GM12874 (cell line): ENCODE data around the gene RADIL.

Experiments used
- TF ChIP-seq, protein P1 (sequence below): IDR thresholded peaks from 2 replicates; pipeline ENCODE4 v1.5.1; 2011; ENCODE audit warnings: low read depth, mild to moderate bottlenecking, control low read depth, low read length, moderate library complexity; ENCODE audit not compliant: insufficient read depth

The RADIL gene

DNA sequence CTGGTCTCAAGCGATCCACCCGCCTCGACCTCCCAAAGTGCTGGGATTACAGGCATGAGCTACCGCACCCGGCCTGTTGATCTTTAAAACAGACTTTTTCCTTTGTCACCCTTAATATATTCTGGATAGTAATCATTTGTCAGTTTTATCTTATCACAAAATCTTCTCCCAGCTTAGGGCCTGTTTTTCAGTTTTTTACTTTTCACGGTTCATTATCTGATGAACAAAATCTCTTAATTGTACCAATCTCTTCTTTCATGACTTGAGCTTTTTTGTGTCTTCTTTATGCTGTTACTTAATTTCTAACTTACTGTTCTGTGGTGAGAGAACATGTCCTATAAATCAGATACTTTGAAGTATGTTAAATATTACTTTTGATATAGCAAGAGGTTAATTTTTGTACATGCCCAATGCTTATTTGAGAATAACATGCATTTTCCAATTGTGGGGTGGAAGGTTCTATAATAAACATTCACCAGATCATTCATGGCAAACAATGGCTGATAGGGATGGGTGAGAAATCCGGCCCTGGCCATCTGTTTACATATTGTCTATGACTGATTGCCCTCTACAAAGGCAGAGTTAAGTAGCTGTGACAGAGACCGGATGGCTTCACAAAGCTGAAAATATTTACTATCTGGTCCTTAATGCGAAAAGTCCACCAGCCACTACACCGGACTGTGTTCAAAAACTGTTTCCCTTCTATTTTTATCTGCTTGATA lies 27.0 kb downstream of the RADIL start:
- TF ChIP-seq, protein P1, sequence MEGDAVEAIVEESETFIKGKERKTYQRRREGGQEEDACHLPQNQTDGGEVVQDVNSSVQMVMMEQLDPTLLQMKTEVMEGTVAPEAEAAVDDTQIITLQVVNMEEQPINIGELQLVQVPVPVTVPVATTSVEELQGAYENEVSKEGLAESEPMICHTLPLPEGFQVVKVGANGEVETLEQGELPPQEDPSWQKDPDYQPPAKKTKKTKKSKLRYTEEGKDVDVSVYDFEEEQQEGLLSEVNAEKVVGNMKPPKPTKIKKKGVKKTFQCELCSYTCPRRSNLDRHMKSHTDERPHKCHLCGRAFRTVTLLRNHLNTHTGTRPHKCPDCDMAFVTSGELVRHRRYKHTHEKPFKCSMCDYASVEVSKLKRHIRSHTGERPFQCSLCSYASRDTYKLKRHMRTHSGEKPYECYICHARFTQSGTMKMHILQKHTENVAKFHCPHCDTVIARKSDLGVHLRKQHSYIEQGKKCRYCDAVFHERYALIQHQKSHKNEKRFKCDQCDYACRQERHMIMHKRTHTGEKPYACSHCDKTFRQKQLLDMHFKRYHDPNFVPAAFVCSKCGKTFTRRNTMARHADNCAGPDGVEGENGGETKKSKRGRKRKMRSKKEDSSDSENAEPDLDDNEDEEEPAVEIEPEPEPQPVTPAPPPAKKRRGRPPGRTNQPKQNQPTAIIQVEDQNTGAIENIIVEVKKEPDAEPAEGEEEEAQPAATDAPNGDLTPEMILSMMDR, result no peak

DNA sequence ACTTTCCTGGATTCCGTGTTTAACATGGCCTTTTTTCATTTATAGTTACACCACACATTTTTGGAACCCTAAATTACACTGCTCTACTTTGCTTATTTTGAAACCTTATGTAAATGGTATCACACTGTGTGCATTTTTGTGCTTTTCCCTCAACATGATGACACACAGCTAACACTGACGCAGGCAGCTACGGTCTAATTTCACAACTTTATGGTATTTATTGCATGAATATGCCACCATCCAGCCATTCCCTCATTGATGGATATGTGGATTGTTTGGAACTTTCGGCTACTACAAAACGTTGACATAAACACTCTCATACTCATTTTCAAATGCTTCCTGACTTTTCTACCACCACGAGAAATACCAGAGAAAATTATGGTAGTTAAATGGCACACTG lies 28.6 kb downstream of the RADIL start:
- TF ChIP-seq, protein P1, result no peak

DNA sequence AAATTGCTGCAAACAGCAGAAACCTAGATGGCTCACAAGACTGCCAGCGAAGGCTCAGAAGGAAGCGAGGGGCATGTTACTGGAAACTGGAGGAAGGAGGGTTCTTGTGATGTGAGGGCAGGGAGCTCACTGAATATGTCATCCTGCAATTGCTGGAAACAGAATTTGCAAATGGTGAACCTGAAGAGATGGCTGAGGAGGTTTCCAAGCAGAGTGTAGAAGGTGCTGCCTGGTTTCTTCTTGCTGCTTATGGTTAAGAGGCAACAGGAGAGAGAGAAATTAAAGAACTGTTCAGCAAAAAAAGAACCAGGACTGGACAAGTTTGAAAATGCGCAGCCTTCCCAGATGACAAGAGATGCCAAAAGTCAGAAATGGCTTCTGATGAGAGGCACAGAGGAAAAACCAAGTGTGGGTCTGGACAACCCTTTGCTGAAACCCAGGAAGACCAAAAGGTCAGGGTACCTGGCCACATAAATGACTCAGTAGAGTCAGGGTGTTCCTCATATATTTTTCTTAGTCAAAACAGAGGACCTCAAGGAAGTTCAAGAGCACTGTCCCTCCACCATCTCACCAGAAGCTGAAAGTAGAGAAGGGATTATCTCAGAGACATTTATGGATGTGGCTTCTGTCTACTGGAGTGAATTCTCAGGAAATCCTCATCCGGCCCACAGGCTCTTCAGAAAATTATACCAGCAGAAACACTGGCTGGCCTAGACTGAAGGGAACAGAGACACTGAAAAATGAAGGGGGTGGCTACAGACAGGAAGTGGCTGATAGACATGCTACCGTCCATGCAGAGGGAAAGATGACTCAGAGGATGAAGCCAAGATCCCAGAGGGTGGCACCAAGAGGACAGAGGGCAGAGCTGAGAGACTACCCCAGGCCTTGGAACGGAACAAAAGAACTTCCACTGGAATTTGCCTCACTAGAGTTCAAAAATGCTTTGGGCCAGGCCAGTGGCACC lies 31.8 kb downstream of the RADIL start:
- TF ChIP-seq, protein P1, result no peak

DNA sequence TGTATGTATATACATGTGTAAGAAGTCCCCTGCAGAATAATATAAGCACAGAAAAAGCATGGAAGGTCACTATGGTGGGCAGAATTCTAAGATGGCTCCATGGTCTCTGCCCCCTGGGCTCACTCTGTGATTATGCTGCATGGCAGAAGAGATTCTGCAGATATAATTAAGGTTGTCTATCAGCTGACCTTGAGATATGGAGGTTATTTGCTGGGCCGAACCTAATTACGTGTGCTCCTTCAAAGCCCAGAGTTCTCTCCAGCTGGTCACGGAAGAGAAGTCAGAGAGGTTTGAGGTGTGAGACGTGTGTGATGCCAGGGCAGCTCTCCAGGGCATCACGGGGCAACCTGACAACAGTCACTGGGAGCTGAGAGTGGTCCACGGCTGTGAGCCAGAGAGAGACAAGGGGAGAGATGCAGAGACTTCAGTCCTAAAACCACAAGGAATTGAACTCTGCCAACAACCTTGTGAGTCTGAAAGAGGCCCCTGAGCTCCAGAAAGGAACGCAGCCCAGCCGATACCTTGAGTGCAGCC lies 33.2 kb downstream of the RADIL start:
- TF ChIP-seq, protein P1, result no peak

DNA sequence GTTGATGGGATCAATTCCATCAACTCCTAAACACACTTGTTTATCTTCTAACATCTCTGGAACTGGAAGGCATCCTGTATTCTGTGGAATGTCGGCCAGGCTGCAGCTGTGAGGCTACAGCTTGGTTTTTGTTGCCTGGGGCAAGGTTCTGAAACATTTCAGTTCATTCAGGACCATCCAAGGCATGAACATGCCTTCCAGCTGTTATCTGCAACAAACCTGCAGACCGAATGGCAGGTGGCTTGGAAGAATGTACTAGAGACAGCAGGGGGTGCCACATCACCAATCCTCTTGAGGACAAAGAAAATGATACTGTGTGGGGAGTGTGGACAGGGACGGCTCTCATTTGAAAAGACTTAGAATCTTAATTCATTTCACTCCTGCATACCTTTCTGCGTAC lies 34.1 kb downstream of the RADIL start:
- TF ChIP-seq, protein P1, result peak; percentile 20; the same call in 1 of the 2 replicates

DNA sequence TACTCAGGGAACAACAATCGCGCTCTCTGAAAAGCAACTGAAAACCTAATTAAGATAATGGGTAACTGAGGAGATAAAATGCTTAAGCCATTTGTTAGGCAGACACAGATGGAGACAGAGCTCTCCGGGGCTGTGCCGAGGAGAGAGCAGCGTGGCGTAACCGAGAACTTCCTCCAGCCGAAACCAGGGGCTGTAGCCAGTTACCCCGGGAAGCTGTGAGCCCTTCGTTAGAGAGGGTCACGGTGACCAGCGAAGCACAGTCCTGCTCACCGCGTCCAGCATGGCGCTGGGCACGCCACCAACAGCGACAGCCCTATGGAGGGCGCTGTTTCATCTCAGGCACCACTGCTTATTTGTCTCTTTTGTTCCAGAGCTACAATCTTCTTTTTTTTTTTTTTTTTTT lies 37.8 kb downstream of the RADIL start:
- TF ChIP-seq, protein P1, result no peak
